Uterus (tissue), 4 donors: ENCODE results near the gene CFAP20DC. TPM values are rescaled to one million over a fixed set of nuclear protein-coding genes. Genes with fewer than 3 reads are reported as not detected.

Experiments used
- DNase-seq, 2 donors: peaks; one replicate each; pipeline ENCODE4 v3.0.0-alpha.2; 2019 to 2020
- H3K27ac ChIP-seq, 2 donors: fragments of 200-600 bp; sonication (generic); 1 replicate in 1 of 2; 2 replicates in 1 of 2; pipeline ENCODE4 v1.5.1; 2016 to 2018
- H3K27me3 ChIP-seq, 2 donors: fragments of 200-600 bp; sonication (generic); one replicate each; pipeline ENCODE4 v1.5.1; 2018 to 2019; ENCODE audit warnings: control low read depth in 1 of 2
- H3K36me3 ChIP-seq, 2 donors: fragments of 200-600 bp; sonication (generic); one replicate each; pipeline ENCODE4 v1.5.1; 2019; ENCODE audit warnings: control low read depth in 1 of 2
- H3K4me1 ChIP-seq, 2 donors: fragments of 200-600 bp; sonication (generic); one replicate each; pipeline ENCODE4 v1.5.1; 2018 to 2019; ENCODE audit warnings: control low read depth in 1 of 2
- H3K4me3 ChIP-seq, 2 donors: fragments of 200-600 bp; sonication (generic); 1 replicate in 1 of 2; 2 replicates in 1 of 2; pipeline ENCODE4 v1.5.1; 2018 to 2019; ENCODE audit warnings: mild to moderate bottlenecking in 1 of 2
- H3K9me3 ChIP-seq, 2 donors: fragments of 200-600 bp; sonication (generic); one replicate each; pipeline ENCODE4 v1.5.1; 2019; ENCODE audit warnings: control low read depth in 1 of 2
- CTCF ChIP-seq, 4 experiments: fragments of 200-600 bp in 2 of 4; fragments of 450-650 bp in 2 of 4; sonication (generic) in 2 of 4; IDR thresholded peaks; one replicate each; pipeline ENCODE4 v1.5.1; 2016 to 2019; ENCODE audit warnings: antibody characterized with exemption in 4 of 4, mild to moderate bottlenecking in 2 of 4, moderate library complexity in 1 of 4
- POLR2A ChIP-seq, 2 donors: fragments of 450-650 bp; IDR thresholded peaks; one replicate each; pipeline ENCODE4 v1.6.1; 2016; ENCODE audit warnings: antibody characterized with exemption in 2 of 2, mild to moderate bottlenecking in 1 of 2, moderate library complexity in 1 of 2
- intact Hi-C: fragments of 100-400 bp; cut with DNase I; formaldehyde crosslinking; loops from one replicate; pipeline ENCODE4 v1.15.1; 2023; ENCODE audit warnings: low total_unique reads
- total RNA-seq, 4 donors: library from RNA; depleted of rRNA in 3 of 4; stranded (reverse); fragments of >200 nt in 3 of 4; gene quantifications; one replicate each; pipeline versions ENCODE4 v1.1.0 to v1.2.4, GENCODE V29; 2014 to 2023
- donor health status: DM: yes; HTN: yes; CAD: no.

The CFAP20DC gene
- total RNA-seq, 4 donors from 2014 or later, result under 0.01 to 5.1 TPM; not detected in 2

GRCh38 chr3:58804914-58805313 is 244.9 kb downstream of the CFAP20DC start:
- Histone ChIP-seq H3K36me3 (no peaks in the 10 kb centered on the region), H3K27me3 (no peaks in the 10 kb centered on the region), H3K4me3 (no peak overlapping the region), H3K4me1 (no peaks in the 10 kb centered on the region), H3K9me3 (no peaks in the 10 kb centered on the region), H3K27ac (no peak overlapping the region)
- no peak for TF ChIP-seq CTCF (IDR thresholded peaks at IDR 0.05)
- TF ChIP-seq POLR2A (IDR thresholded peaks at IDR 0.05), result no peak
- intact Hi-C loops, result no loop called here
- DNase-seq, result no peak

- Histone ChIP-seq H3K4me1 (no peaks in the 10 kb centered on the region), H3K4me3 (no peak overlapping the region), H3K9me3 (no peaks in the 10 kb centered on the region), H3K27ac (no peak overlapping the region), H3K36me3 (no peaks in the 10 kb centered on the region), H3K27me3 (no peaks in the 10 kb centered on the region)
- DNase-seq, result no peak
- TF ChIP-seq CTCF (IDR thresholded peaks at IDR 0.05), result no peak
- TF ChIP-seq POLR2A (IDR thresholded peaks at IDR 0.05), result no peak
- intact Hi-C loops, result no loop called here
These were observed 248.3 kb downstream of the CFAP20DC start for GRCh38 chr3:58801541-58801940.

GRCh38 chr3:58800940-58801339 is 248.9 kb downstream of the CFAP20DC start:
- Histone ChIP-seq H3K36me3 (no peaks in the 10 kb centered on the region), H3K27ac (no peak overlapping the region), H3K4me1 (no peaks in the 10 kb centered on the region), H3K9me3 (no peaks in the 10 kb centered on the region), H3K4me3 (no peak overlapping the region), H3K27me3 (no peaks in the 10 kb centered on the region)
- TF ChIP-seq CTCF (IDR thresholded peaks at IDR 0.05) (no peak), POLR2A (IDR thresholded peaks at IDR 0.05) (no peak)
- no peak for DNase-seq
- intact Hi-C loops, result no loop called here

- no peaks in the 10 kb centered on the region for H3K4me1 ChIP-seq
- H3K27me3 ChIP-seq, result no peaks in the 10 kb centered on the region
- no peak overlapping the region for H3K27ac ChIP-seq
- no peak for DNase-seq
- intact Hi-C loops, result no loop called here
- H3K9me3 ChIP-seq, result no peaks in the 10 kb centered on the region
- TF ChIP-seq POLR2A (IDR thresholded peaks at IDR 0.05) (no peak), CTCF (IDR thresholded peaks at IDR 0.05) (no peak)
- no peaks in the 10 kb centered on the region for H3K36me3 ChIP-seq
- H3K4me3 ChIP-seq, result no peak overlapping the region
These were observed 249.8 kb downstream of the CFAP20DC start for GRCh38 chr3:58800032-58800431.

GRCh38 chr3:58799271-58799670 is 250.6 kb downstream of the CFAP20DC start:
- Histone ChIP-seq H3K27ac (no peak overlapping the region), H3K27me3 (no peaks in the 10 kb centered on the region), H3K36me3 (no peaks in the 10 kb centered on the region), H3K4me3 (no peak overlapping the region), H3K4me1 (no peaks in the 10 kb centered on the region), H3K9me3 (no peaks in the 10 kb centered on the region)
- intact Hi-C loops, result no loop called here
- DNase-seq, result no peak
- no peak for TF ChIP-seq CTCF (IDR thresholded peaks at IDR 0.05)
- no peak for TF ChIP-seq POLR2A (IDR thresholded peaks at IDR 0.05)
